DMS153 treated with DMSO at 0.1 percent for 48 hours (cell line): ENCODE measurements around the gene FGF19.

Experiments
- DNase-seq: peaks from one replicate; lab custom pipeline; 2025; ENCODE audit not compliant: unreplicated experiment; lab: John Stamatoyannopoulos, UW

The FGF19 gene

GRCh38 chr11:69674267-69674885, 29.4 kb downstream of the FGF19 start:
- no peak for DNase-seq

GRCh38 chr11:69671734-69672465, 31.9 kb downstream of the FGF19 start:
- DNase-seq = no peak

- DNase-seq = peak; percentile 80
These were observed 33.5 kb downstream of the FGF19 start for GRCh38 chr11:69670158-69670845.

DNA sequence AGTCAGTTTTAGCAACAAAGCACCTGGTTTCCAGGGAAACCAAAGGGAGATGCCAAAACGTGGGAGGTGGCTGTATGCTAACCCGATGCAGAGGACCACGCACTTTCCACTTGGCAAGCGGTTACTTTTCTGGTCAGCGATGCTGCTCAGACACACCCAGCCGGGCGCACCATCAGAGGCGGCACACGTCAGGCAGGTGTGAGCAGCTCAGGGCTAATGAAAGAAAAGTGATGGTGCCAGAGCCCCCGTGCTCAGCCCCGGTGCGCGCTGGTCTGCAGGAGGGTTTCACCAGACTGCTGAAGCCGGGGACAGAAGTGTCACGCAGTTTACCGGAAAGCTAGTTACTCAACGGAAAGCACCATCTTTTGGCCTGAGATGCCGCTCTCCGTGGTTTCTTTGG, 34.3 kb downstream of the FGF19 start:
- DNase-seq = no peak

DNA sequence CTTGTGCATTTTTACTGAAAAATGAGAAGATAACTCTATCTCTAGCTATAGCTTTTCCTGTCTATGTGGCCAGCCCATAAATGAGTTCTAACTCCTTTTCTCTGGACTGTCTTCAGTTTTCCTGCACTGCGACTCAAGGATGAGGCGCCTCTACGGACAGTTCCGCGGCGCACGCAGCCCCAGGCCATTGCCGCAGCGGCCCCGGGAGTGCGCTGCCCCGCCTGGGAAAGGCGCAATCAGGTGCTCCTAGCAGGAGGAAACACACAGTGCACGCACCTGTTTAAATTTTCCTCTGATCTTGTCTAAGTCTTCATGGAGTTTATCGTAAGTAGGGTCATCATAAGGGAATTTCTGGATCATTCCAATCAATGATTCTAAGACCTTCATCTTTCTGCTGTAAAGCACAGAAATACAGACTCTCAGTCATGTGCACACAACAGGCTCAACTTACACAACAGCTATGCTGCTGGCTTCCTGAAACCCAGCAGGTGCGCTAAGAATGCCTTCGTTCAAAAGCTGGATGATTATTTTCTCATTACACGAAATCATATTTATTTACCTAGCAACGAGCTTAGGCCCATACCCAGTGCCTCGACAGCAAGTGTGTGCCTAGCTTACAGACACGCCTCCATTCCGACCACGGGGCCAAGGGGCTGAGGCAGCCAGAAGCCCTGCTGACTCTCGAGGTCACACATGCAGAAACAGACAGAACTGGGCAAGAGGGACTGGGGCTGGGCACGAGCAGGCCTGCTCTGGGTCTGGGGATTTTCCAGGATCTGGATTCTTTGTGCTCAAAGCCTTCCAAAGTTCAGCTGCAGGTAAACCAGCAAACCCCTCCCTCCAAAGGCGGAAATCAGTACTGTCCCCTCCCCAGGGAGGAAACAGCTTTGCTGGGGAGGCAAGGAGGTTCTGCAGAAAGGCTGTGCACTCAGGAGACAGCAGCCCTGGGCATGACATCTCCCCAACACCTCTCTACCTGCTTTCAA, 35.9 kb downstream of the FGF19 start:
- no peak for DNase-seq

- DNase-seq = no peak
These were observed 36.9 kb downstream of the FGF19 start for GRCh38 chr11:69666752-69667536.

- no peak for DNase-seq
These were observed 37.6 kb downstream of the FGF19 start for GRCh38 chr11:69666261-69666660.

DNA sequence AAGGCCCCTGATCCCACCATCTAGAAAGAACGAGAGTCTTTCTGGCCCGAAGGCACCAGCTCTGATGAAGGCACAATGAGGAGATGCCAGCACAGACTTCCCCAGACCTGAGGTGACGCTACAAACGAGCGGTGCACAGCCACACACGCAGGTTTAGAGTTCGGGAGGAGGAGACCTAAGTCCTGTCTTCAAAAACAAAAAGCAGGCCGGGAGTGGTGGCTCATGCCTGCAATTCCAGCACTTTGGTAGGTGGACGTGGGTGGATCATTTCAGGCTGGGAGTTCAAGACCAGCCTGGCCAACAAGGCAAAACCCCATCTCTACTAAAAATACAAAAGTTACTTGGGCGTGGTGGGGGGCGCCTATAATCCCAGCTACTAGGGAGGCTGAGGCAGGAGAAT, 38.2 kb downstream of the FGF19 start:
- DNase-seq = no peak

DNA sequence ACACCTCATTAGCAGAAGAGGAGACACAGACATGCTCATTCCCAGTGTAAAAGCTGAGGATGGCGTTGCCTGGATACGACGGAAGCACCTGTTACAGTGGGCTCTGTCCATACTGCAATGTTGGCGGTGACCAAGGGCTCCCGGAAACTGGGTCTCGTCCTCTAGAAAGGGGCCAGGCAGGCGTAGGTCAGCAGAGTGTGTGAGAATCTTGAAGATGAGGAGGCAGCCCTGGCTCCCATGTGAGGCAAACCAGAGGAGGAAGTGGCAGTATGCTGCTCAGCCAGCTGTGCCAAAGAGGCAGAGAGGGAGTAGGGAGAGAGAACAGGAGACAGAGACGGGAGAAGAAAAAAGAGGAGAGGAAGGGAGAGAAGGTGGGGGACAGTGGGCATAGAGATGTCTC, 38.9 kb downstream of the FGF19 start:
- no peak for DNase-seq

DNA sequence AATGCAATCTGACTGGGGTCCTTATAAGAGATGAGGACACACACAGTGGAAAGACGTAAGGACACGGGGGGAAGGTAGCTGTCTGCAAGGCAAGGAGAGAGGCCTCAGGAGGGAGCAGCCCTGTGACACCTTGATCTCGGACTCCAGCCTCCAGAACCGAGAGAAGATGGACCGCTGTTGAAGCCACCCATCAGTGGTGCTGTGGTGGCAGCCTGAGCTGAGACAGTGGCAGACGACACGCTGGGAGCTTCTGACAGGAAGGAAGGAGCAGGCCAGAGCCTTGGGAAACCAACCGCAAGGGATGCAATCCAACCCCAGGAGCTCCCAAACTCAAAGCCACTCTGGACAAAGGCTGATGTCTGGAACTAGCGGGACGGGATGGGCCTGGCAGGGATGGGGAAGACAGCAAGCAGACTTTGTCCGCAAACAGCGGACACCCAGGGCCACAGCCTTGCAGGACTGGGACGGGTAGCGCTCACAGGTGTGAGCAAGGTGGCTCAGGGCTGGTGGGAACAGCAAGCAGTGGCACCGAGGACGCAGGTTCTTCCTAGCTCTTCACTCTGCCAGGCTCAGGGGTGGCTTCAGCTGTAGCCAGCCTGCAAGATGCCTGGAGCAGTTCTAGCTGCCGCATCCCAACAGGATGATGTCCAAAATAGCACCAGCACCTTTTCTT, 39.6 kb downstream of the FGF19 start:
- no peak for DNase-seq

DNA sequence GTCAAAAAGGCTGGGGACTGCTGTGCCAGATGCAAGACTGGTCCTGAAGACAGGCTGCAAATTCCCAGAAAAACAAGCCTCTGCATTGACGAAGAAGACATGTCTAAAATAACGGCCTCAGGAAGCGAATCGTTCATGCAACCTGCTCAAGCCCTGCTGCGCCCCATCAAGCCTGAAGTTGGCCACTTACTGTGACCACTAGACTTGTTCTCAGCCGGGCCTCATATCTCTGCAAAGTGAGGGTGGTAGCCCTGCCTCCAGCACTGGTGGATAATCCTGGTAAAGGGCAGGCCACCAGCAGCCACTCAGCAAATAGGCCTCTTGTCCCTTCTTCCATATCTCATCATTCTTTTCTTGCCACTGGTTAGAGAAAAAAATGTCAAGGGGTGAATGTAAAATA, 40.5 kb downstream of the FGF19 start:
- DNase-seq = no peak

DNA sequence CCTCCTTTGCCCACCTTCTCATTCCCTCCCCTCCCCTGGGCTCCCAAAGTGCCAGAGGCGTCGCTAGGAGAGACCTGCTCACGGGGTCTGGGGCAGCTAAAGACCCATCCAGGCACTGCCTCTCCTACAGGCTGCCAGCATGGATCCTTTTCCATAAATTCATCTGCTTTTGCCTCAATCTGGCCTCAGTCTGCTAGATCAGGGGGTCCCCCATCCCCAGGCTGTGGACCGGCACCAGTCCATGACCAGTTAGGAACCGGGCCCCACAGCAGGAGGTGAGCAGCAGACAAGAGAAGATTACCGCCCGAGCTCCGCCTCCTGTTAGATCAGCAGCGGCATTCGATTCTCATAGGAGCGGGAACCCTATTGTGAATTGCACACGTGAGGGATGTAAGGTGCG, 41.0 kb downstream of the FGF19 start:
- no peak for DNase-seq

GRCh38 chr11:69662021-69662698, 41.7 kb downstream of the FGF19 start:
- no peak for DNase-seq

- no peak for DNase-seq
These were observed 42.5 kb downstream of the FGF19 start for GRCh38 chr11:69661413-69661715.

- DNase-seq = no peak
These were observed 43.8 kb downstream of the FGF19 start for GRCh38 chr11:69660001-69660500.

DNA sequence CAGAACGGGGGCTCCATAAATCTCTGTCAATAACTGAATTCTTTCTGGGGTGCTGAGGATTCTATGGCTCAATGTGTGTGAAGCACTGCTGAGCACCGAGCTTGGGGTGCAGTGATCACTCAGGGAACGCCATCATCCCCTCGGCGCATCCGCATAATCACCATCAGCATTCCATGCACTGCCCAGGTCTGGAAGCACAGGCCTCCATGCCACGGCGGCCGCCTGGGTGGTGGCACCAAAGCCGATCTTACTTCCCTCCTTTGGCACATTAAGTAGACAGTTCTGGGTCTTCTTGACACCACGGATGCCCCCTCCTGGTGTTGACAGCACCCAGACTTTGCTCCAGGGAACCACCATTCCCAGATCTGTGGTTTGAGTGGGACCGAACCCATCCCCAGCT, 44.2 kb downstream of the FGF19 start:
- DNase-seq = no peak

DNA sequence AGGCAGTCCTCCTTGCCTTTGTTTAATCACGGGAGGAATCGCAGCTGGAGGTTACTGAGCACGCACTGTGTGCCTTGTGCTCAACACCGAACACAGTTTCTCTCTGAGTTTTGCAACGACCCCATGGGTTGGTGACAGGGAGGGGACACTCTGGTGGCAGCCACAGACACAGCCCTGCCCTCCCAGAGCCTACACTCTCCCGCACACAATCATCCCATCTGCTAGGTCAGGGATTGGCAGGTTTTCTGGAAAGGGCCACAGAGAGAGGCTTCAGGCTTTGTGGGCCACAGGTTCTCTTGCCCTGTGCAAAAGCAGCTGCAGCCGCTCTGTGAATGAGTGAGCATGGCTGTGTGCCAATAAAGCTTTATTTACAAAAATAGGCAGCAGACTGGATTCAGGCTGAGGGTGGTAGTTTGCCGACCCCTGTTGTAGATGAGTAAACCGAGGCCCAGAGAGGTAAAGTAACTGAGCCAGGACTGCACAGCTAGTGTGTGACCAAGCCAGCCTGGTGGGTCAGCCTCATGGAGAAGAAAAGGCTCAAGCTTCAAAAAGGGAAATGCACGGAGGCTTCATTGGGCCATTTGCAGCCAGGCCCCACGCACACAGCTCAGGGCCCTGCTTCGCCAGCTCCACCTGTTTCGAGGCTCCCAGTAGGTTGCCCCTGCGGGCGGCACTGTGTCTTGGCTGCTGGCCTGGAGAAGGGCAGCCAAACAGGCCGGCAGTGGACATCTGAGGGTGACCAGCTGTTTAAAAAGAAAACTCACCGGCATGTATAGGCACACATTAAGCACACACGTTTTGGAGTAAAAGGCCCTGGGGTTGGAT, 45.0 kb downstream of the FGF19 start:
- DNase-seq = no peak

DNA sequence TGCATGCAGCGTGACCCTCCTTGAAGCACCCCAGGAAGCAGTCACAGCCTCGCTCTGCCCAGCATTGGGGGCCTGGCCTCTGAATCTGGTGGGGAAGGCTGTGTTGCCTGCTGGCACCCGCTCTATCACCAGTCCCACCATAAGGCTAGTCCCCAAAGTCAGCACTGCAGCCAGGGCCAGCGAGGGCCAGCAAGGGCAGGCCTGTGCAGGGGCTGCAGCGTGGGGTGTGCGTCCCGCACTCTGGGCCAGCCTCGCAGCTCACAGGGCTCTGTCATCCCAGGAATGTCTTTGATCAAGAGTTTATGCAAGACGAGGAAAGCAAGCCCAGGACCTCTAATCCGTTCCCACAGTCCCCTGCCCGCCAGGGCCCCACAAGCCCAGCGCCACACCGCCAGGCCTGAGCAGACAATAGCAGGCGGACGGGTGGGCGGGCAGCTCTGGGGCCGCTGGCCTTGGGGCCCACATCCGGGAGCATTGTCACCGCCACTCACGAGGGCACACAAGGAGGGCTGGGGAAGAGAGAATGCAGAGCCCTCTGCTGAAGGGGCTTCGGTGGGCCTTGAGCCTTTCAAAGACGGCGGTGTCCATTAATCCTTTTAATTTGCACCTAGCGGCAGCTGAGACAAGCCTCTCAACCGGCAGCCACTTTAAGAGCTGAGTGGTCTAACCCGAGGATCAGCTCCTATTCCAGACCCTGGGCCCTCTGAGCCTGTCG, 45.8 kb downstream of the FGF19 start:
- DNase-seq = no peak
